Measurements from ENCODE around the gene NFATC2.

DNA sequence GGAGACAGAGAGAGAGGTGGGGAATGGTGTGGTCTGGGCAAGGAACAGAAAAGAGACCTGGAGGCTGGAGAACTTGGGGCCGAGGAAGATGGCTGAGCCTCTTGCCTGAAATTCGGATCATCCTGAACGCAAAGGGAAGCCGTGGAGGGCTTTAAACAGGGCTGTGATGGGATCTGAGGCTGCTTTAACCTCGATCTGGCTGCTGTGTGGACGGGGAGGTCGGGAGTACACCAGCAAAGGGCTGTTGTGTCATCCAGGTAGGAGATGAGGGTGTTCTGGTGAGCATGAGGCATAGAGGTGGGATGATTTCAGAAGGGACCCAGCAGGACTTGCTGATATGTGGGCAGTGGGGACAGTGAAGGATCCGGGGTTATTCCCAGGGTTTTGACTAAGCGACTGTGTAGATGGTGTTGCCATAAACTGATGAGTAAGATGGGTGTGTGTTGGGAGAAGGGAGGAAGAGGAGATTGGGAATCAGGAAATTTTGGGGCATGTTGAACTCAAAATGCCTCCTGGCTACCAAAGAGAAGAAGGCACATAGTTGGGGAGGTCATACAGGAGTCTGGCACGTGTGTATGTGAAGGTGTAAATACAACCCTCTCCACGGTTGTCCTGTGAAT is 158.5 kb downstream of the NFATC2 start:
- TF ChIP-seq, protein P1, sequence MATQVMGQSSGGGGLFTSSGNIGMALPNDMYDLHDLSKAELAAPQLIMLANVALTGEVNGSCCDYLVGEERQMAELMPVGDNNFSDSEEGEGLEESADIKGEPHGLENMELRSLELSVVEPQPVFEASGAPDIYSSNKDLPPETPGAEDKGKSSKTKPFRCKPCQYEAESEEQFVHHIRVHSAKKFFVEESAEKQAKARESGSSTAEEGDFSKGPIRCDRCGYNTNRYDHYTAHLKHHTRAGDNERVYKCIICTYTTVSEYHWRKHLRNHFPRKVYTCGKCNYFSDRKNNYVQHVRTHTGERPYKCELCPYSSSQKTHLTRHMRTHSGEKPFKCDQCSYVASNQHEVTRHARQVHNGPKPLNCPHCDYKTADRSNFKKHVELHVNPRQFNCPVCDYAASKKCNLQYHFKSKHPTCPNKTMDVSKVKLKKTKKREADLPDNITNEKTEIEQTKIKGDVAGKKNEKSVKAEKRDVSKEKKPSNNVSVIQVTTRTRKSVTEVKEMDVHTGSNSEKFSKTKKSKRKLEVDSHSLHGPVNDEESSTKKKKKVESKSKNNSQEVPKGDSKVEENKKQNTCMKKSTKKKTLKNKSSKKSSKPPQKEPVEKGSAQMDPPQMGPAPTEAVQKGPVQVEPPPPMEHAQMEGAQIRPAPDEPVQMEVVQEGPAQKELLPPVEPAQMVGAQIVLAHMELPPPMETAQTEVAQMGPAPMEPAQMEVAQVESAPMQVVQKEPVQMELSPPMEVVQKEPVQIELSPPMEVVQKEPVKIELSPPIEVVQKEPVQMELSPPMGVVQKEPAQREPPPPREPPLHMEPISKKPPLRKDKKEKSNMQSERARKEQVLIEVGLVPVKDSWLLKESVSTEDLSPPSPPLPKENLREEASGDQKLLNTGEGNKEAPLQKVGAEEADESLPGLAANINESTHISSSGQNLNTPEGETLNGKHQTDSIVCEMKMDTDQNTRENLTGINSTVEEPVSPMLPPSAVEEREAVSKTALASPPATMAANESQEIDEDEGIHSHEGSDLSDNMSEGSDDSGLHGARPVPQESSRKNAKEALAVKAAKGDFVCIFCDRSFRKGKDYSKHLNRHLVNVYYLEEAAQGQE (IDR thresholded peaks at IDR 0.05; ENCODE audit: insufficient replicate concordance, low read depth), result no peak
- TF ChIP-seq CTCF (IDR thresholded peaks at IDR 0.05; ENCODE audit: insufficient read depth, low read length) (no peak), POLR2AphosphoS5 (IDR thresholded peaks at IDR 0.05; ENCODE audit: low read depth) (no peak), SPI1 (IDR thresholded peaks at IDR 0.05; ENCODE audit: borderline replicate concordance, low read depth) (no peak), GABPA (IDR thresholded peaks at IDR 0.05; ENCODE audit: low read depth) (no peak)

Measured in HL-60 (cell line).